Measurements from ENCODE around the gene ZNF225.
"Not testable (repeated sequence)": the region's sequence is repeated elsewhere in the genome, so short reads cannot be mapped to it uniquely, and the experiment has no call there.

Gene ZNF225

DNA sequence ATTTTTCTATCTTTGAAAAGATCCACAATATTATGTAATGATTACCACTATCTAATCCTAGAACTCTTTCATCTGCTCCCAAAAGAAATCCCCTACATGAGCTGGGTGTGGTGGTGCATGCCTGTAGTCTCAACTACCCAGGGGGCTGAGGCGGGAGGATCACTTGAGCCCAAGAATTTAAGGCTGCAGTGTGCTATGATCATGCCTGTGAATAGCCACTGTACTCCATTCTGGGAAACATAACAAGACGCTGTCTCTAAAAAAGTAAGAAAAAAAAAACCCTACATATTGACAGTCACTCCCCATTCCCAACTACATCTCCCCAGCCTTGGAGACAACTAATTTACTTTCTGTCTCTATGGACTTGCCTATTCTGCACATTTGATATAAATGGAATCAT lies 50.6 kb downstream of the ZNF225 start:
- DNase-seq (ENCODE audit: low spot score): no peak

DNA sequence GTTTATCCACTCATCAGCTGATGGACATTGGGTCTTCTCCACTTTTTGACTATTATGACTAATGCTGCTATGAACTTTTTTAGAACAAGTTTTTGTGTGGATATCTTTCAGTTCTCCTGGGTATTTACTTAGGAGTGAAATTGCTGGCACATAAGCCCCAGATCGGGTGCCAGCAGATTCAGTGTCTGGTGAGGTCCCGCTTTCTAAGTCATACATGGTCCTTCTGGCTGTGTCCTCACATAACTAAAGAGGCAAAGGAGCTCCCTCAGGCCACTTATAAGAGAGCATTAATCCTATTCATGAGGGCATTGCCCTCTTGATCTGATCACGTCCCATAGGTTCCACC lies 51.1 kb downstream of the ZNF225 start:
- DNase-seq (ENCODE audit: low spot score): no peak

DNA sequence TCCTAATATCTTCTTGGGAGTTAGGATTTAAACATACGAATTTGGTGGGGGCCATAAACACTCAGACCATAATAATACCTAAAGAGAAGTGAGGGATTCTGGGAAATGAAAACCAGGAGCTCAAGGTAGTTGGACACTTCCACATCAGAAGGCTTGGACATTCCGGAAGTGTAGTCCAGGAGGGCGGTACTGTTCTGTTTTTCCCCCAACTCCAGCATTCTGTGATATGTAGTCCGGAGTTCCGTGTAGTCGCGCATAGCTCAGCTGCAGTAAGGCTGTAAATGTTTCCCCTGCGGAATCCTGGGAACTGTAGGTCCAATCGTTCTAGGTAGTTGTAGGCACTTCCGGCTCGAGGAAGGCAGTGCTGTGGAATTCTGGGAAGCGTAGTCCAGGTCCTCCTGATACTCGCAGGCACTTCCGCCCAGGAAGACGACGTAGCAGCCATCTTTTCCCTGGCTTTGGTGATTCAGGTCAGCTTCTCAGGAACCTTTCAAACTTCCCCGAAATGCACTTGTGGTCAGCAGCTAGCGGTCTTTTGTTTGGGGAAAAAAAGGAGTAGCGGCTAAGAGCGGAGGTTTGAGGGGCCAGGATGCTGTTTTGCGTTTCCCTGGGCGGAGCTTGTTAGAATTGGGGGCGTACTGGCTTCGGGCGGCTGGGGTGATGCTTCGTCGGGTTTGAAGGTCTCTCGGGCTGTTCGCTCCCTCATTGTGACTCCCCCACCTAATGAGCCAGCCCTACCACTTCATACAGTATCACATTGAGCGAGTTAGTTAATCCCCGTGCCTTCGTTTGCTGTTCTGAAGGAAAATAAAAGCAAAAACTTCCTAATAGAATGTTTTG lies 51.7 kb downstream of the ZNF225 start, which contains the start of gene ZNF226:
Gene ZNF226 (plus strand): TSS at position 428 of the 840 bp plus-strand sequence. CDS start 4,981 bp downstream, outside the sequence.
- peak; percentile 100 for DNase-seq (ENCODE audit: low spot score)

DNA sequence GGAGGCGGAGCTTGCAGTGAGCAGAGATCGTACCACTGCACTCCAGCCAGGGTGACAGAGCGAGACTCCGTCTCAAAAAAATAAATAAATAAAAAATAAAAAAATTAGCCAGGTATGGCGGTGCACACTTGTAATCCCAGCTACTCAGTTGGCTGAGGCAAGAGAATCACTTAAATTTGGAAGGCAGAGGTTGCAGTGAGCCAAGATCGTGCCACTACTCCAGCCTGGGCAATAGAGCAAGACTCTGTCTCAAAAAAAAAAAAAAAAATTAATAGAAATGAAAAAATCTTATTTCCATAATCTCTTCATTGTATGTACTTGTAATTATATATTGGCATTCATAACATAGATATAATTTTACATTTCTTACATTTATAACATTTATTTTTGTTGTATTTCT lies 57.5 kb downstream of the ZNF225 start:
- DNase-seq (ENCODE audit: low spot score): not testable (repeated sequence)

DNA sequence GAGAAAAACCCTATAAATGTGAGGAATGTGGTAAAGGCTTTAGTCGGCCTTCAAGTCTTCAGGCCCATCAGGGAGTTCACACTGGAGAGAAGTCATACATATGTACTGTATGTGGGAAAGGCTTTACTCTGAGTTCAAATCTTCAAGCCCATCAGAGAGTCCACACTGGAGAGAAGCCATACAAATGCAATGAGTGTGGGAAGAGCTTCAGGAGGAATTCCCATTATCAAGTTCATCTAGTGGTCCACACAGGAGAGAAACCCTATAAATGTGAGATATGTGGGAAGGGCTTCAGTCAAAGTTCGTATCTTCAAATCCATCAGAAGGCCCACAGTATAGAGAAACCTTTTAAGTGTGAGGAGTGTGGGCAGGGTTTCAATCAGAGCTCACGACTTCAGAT lies 63.4 kb downstream of the ZNF225 start:
- DNase-seq (ENCODE audit: low spot score): no peak

DNA sequence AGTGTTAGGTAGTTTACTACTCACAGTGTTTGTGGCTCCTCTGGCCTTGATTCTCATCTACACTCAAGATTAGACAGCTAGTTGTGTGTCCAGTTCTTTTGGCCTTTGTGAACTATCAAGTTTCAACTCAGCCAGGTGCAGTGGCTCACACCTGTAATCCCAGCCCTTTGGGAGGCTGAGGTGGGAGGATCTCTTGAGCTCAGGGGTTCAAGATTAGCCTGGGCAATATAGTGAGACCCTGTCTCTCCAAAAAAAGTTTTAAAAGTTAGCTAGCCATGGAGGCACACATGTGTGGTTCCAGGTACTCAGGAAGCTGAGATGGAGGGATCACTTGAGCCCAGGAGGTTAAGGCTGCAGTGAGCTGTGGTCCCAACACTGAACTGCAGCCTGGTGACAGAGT lies 67.8 kb downstream of the ZNF225 start:
- DNase-seq (ENCODE audit: low spot score): no peak

DNA sequence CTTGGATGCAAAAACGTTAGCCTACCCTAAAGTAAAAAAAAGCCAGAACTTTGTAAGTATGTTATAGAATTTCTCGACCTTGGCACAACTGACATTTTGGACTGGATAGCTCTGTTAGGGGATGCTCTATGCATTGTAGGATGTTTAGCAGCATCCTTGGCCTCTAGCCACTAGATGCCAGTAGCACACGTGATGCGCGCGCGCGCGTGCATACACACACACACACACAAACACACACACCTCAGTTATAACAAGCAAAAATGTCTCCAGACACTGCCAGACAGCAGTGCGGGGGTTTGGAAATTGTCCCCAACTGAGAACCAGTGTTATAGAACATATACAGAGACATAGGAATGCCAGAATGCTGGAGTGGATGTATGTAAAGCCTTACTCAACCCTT lies 68.9 kb downstream of the ZNF225 start:
- no peak for DNase-seq (ENCODE audit: low spot score)
